ENCODE data around the gene RGCC.

Gene RGCC

DNA sequence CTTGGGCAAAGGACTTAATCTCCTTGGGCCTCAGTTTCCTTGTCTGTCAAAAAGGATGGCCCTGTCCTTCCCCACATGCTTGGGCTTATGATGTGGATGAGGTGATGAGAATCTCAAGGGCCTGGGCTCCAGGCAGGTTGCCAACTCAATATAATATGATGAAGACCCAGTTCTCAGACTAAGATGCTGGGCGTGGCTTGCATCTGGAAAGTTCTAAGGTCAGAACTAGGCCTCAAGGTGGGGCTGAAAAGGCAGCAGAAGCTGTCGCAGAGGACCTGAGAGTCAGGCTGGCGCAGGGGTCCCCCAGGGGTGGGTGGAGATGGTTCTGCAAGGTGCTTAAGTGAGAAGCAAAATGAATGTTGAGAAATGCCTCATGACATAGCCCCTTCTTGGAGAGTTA lies 58.8 kb downstream of the RGCC start:
- DNase-seq (ENCODE audit: low spot score), result no peak

DNA sequence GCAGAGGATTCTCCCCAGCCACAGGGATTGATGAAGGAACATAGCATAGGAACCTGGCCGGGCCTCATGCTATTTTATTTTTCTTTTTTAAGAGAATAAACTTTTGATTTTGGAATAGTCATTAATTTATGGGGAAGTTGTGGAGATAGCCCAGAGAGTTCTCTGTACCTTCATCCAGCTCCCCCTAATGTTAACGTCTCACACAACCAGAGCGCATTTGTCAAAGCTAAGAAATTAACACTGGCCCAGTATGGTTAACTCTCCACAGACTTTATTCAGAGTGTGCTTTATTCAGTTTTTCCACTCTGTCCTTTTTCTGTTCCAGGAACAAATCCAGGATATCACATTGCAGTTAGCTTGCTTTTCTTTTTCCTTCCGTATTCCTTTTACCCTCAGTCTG lies 59.4 kb downstream of the RGCC start:
- DNase-seq (ENCODE audit: low spot score), result no peak

DNA sequence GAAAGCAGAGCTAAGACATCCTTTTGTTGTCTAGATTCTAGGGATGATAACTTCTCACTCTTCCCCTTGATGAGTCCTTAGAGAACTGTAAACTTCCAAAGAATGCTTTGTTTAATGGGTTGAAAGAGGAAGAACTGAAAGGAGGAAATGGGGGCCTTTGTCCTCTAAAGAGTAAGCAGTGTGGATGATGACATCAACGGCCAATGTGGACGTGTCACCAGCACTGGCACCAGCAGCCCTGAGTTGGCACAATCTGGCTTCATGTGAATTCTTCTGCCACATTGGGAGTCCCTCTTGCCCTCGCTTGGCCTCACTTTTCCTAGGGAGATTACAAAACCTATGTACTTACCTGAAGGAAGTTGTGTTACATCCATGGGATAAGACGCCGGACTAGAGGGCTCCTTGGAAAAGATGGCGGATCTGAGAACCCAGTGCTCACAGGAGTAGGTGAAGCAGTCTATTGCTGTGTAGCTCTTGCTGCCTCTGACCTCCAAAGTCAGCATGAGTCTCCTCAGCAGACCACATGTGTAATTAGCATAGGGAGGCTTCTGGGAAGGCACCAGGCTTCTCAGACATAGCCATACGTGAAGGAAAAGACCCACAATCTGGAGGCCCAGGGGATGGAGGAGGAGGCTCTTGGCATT lies 62.8 kb downstream of the RGCC start:
- DNase-seq (ENCODE audit: low spot score), result no peak

All from CD4-positive, alpha-beta T cell treated with Interleukin-6 at 100 ng/mL for 8 hours (primary cell).